GM23338 (cell line): Measurements from ENCODE around the gene CAMTA1. TPM values are rescaled to one million over a fixed set of nuclear protein-coding genes. Genes with fewer than 3 reads are reported as not detected.

Experiments
- ATAC-seq: fragments of 200-7000 bp; cut with Tn5 transposase; 3 replicates; pipeline ENCODE4 v1.9.1; 2020
- DNase-seq: peaks from one replicate; pipeline ENCODE4 v3.0.0-alpha.2; 2015; ENCODE audit warnings: low spot score
- H2AFZ ChIP-seq: fragments of 200-600 bp; sonication (generic); 2 replicates; pipeline ENCODE4 v1.8.0; 2016; ENCODE audit warnings: antibody characterized with exemption, mild to moderate bottlenecking, moderate library complexity
- H3F3A ChIP-seq: fragments of 200-600 bp; sonication (generic); replicated peaks from 2 replicates; pipeline ENCODE4 v1.8.0; 2017; ENCODE audit warnings: antibody characterized with exemption, mixed run types, low read depth
- H3K27ac ChIP-seq: fragments of 200-600 bp; sonication (generic); 2 replicates; pipeline ENCODE4 v1.6.1; 2016; ENCODE audit warnings: low read depth
- H3K27me3 ChIP-seq: fragments of 200-600 bp; sonication (generic); 2 replicates; pipeline ENCODE4 v1.8.0; 2016; ENCODE audit warnings: mild to moderate bottlenecking, mixed run types, moderate library complexity; ENCODE audit not compliant: insufficient read depth
- H3K36me3 ChIP-seq: fragments of 200-600 bp; sonication (generic); 2 replicates; pipeline ENCODE4 v1.8.0; 2016; ENCODE audit warnings: mild to moderate bottlenecking; ENCODE audit not compliant: insufficient read depth
- H3K4me1 ChIP-seq: fragments of 200-600 bp; sonication (generic); 2 replicates; pipeline ENCODE4 v1.8.0; 2016; ENCODE audit warnings: mild to moderate bottlenecking, moderate library complexity; ENCODE audit not compliant: insufficient read depth
- H3K4me2 ChIP-seq: fragments of 200-600 bp; sonication (generic); 2 replicates; pipeline ENCODE4 v1.7.1; 2017; ENCODE audit warnings: mixed run types
- H3K4me3 ChIP-seq: fragments of 200-600 bp; sonication (generic); 2 replicates; pipeline ENCODE4 v1.6.1; 2016; ENCODE audit warnings: mixed run types
- H3K79me2 ChIP-seq: fragments of 200-600 bp; sonication (generic); replicated peaks from 2 replicates; pipeline ENCODE4 v1.8.0; 2017; ENCODE audit warnings: mild to moderate bottlenecking; ENCODE audit not compliant: insufficient read depth
- H3K9me2 ChIP-seq: fragments of 200-600 bp; sonication (generic); 2 replicates; pipeline ENCODE4 v1.8.0; 2017; ENCODE audit not compliant: insufficient read depth
- H4K20me1 ChIP-seq: fragments of 200-600 bp; sonication (generic); replicated peaks from 2 replicates; pipeline ENCODE4 v1.8.0; 2017; ENCODE audit warnings: mild to moderate bottlenecking; ENCODE audit not compliant: insufficient read depth
- H3K27ac Mint-ChIP-seq: 2 replicates; pipeline ENCODE4 v1.8.0; 2020; ENCODE audit warnings: inconsistent platforms, mild to moderate bottlenecking, moderate library complexity, mixed read lengths
- H3K27me3 Mint-ChIP-seq: 3 replicates; pipeline ENCODE4 v1.8.0; 2022; ENCODE audit warnings: low read depth, mild to moderate bottlenecking, moderate library complexity, mixed read lengths, inconsistent platforms; ENCODE audit not compliant: insufficient read depth, poor library complexity
- H3K36me3 Mint-ChIP-seq: 3 replicates; pipeline ENCODE4 v1.8.0; 2021; ENCODE audit warnings: low read depth, mild to moderate bottlenecking, inconsistent platforms, moderate library complexity, mixed read lengths
- H3K4me1 Mint-ChIP-seq: 3 replicates; pipeline ENCODE4 v1.8.0; 2020; ENCODE audit warnings: mild to moderate bottlenecking, inconsistent platforms, mixed read lengths
- H3K4me3 Mint-ChIP-seq: 3 replicates; pipeline ENCODE4 v1.8.0; 2021; ENCODE audit warnings: moderate library complexity, mild to moderate bottlenecking, inconsistent platforms, mixed read lengths
- H3K9me3 Mint-ChIP-seq: 3 replicates; pipeline ENCODE4 v1.8.0; 2020; ENCODE audit warnings: moderate library complexity, mild to moderate bottlenecking, inconsistent platforms, mixed read lengths
- CREB1 ChIP-seq: fragments of 250-450 bp; sonication (Bioruptor Pico); IDR thresholded peaks from 2 replicates; pipeline ENCODE4 v1.5.0; 2020; ENCODE audit warnings: low read depth, mild to moderate bottlenecking, moderate library complexity
- ETS1 ChIP-seq: IDR thresholded peaks from 2 replicates; pipeline ENCODE4 v1.6.1; 2016; ENCODE audit warnings: antibody characterized with exemption
- EZH2 ChIP-seq: fragments of 200-600 bp; sonication (generic); IDR thresholded peaks from one replicate; pipeline ENCODE4 v1.8.0; 2017; ENCODE audit warnings: antibody characterized with exemption, mild to moderate bottlenecking, low read depth; ENCODE audit not compliant: unreplicated experiment
- EZH2phosphoT487 ChIP-seq: fragments of 200-600 bp; sonication (generic); IDR thresholded peaks from one replicate; pipeline ENCODE4 v1.8.1; 2018; ENCODE audit warnings: antibody characterized with exemption; ENCODE audit not compliant: unreplicated experiment
- JUNB ChIP-seq: IDR thresholded peaks from one replicate; pipeline ENCODE4 v1.6.1; 2016; ENCODE audit warnings: antibody characterized with exemption; ENCODE audit not compliant: unreplicated experiment
- POLR2AphosphoS5 ChIP-seq: IDR thresholded peaks from 2 replicates; pipeline ENCODE4 v1.6.1; 2016; ENCODE audit warnings: antibody characterized with exemption, low read depth
- REST ChIP-seq: IDR thresholded peaks from one replicate; pipeline ENCODE4 v1.6.1; 2018; ENCODE audit warnings: antibody characterized with exemption; ENCODE audit not compliant: unreplicated experiment
- STAT1 ChIP-seq: IDR thresholded peaks from one replicate; pipeline ENCODE4 v1.6.1; 2016; ENCODE audit warnings: antibody characterized with exemption; ENCODE audit not compliant: unreplicated experiment
- ZNF114 ChIP-seq: fragments of 250-450 bp; sonication (Bioruptor Pico); IDR thresholded peaks from 2 replicates; pipeline ENCODE4 v1.5.0; 2020; ENCODE audit warnings: mild to moderate bottlenecking, moderate library complexity
- ZNF331 ChIP-seq: fragments of 250-450 bp; sonication (Bioruptor Pico); IDR thresholded peaks from 2 replicates; pipeline ENCODE4 v1.5.0; 2020; ENCODE audit warnings: low read depth, mild to moderate bottlenecking, moderate library complexity
- ZNF462 ChIP-seq: fragments of 250-450 bp; sonication (Bioruptor Pico); IDR thresholded peaks from 2 replicates; pipeline ENCODE4 v1.5.0; 2020; ENCODE audit warnings: mild to moderate bottlenecking, moderate library complexity
- polyA plus RNA-seq: library from polyadenylated mRNA; unstranded; fragments of >200 nt; fragmentation: Nextera tagmentation; extraction: Ambion mirVana; gene quantifications from 2 replicates; pipeline ENCODE4 v1.2.1, GENCODE V29; 2016
- total RNA-seq: library from RNA; depleted of rRNA; stranded (reverse); fragments of >200 nt; shearing (Covaris generic); gene quantifications from 2 replicates; pipeline ENCODE4 v1.2.3, GENCODE V29; 2014

The CAMTA1 gene
- total and polyA plus RNA-seq, 2 experiments from 2014 or later = 115 to 519 TPM

GRCh38 chr1:7541629-7542028, 756.4 kb downstream of the CAMTA1 start:
- DNase-seq (no peak), ATAC-seq (no peak)
- no peak overlapping the region for H3K4me3 Mint-ChIP-seq
- no peaks in the 10 kb centered on the region for H3K79me2 ChIP-seq
- peaks cover 14% of the 10 kb centered on the region for H3K27me3 Mint-ChIP-seq
- no peaks in the 10 kb centered on the region for H3K36me3 Mint-ChIP-seq
- H3K36me3 ChIP-seq = no peaks in the 10 kb centered on the region
- no peak overlapping the region for H3K27ac ChIP-seq
- H3K4me1 Mint-ChIP-seq = peaks cover 33% of the 10 kb centered on the region
- H3K4me1 ChIP-seq = peaks cover 21% of the 10 kb centered on the region
- H3K9me3 Mint-ChIP-seq = no peaks in the 10 kb centered on the region
- no peak overlapping the region for H3K4me2 ChIP-seq
- TF ChIP-seq STAT1 (no peak), REST (no peak), CREB1 (CRISPR knock-in tag) (no peak), ETS1 (no peak)
- no peak overlapping the region for H3K27ac Mint-ChIP-seq
- no peaks in the 10 kb centered on the region; the same call in 1 of the 2 replicates for H3K27me3 ChIP-seq
- no peaks in the 10 kb centered on the region for H3K9me2 ChIP-seq
- H3K4me3 ChIP-seq = no peak overlapping the region
- no peak overlapping the region for H2AFZ ChIP-seq
- no peaks in the 10 kb centered on the region for H4K20me1 ChIP-seq
- no peaks in the 10 kb centered on the region for H3F3A ChIP-seq

DNA sequence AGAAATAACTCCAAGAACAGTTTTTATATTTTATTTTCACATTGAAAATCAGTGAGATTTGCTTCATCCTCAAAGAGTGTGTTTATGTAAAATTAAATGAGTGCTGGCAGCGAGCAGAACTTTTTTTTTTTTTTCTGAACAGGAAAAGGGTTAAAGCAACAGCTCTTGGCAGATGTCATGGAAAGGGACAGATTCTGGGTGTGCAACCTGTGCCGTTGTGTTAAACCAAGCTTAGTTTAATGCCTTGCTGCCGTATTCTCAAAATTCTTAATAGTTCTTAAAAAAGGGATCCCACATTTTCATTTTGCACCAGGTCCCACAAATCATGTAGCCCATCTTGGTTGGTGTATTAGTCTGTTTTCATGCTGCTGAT, 758.5 kb downstream of the CAMTA1 start:
- H3K4me3 ChIP-seq = no peak overlapping the region
- H3F3A ChIP-seq = no peaks in the 10 kb centered on the region
- no peaks in the 10 kb centered on the region for H4K20me1 ChIP-seq
- 0 out of 2 replicates have a peak, but pooled peaks cover 3% of the 10 kb centered on the region for H3K9me2 ChIP-seq
- Mint-ChIP-seq H3K9me3 (no peaks in the 10 kb centered on the region), H3K4me3 (no peak overlapping the region), H3K36me3 (no peaks in the 10 kb centered on the region), H3K4me1 (peaks cover 12% of the 10 kb centered on the region; the same call in 2 of the 3 replicates), H3K27me3 (peaks cover 2% of the 10 kb centered on the region), H3K27ac (no peak overlapping the region)
- H2AFZ ChIP-seq = no peak overlapping the region
- H3K36me3 ChIP-seq = no peaks in the 10 kb centered on the region
- no peaks in the 10 kb centered on the region for H3K79me2 ChIP-seq
- H3K27me3 ChIP-seq = no peaks in the 10 kb centered on the region
- DNase-seq (no peak), ATAC-seq (no peak)
- H3K4me2 ChIP-seq = no peak overlapping the region
- H3K4me1 ChIP-seq = peaks cover 5% of the 10 kb centered on the region
- no peak overlapping the region for H3K27ac ChIP-seq
- no peak for TF ChIP-seq ETS1
- TF ChIP-seq CREB1 (CRISPR knock-in tag) = no peak
- no peak for TF ChIP-seq EZH2phosphoT487
- TF ChIP-seq JUNB = no peak
- no peak for TF ChIP-seq EZH2
- no peak for TF ChIP-seq ZNF331 (CRISPR knock-in tag)
- TF ChIP-seq ZNF462 = no peak
- TF ChIP-seq POLR2AphosphoS5 = no peak
- TF ChIP-seq ZNF114 (CRISPR knock-in tag) = no peak
